ENCODE measurements around the gene ZNF333. TPM values are rescaled to one million over a fixed set of nuclear protein-coding genes. Genes with fewer than 3 reads are reported as not detected.

The ZNF333 gene
- total and polyA plus RNA-seq, 2 of the 4 experiments (the other 2 are of a cell fraction), result 9.8 to 15.1 TPM

GRCh38 chr19:14768001-14768400, 78.2 kb downstream of the ZNF333 start:
- in situ Hi-C loops (cut with MboI; ENCODE audit: low sequenced_read_pairs), result no loop called here
- Histone ChIP-seq H3K9me1 (ENCODE audit: insufficient read depth, low read length) (no peaks in the 10 kb centered on the region), H3K79me1 (ENCODE audit: low read depth in 1 of 2, low read length in 2 of 2) (no peaks in the 10 kb centered on the region), H2AFZ (replicated peaks; ENCODE audit: low read length, poor library complexity) (no peak overlapping the region), H2BK15ac (ENCODE audit: low read depth, low read length) (no peak overlapping the region), H3K9me3 (ENCODE audit: control insufficient read depth, insufficient read depth, low read length) (peaks cover 18% of the 10 kb centered on the region), H3K4ac (ENCODE audit: low read depth, low read length) (no peak overlapping the region), H3K18ac (ENCODE audit: low read depth, low read length) (no peak overlapping the region), H2AK5ac (ENCODE audit: low read depth, low read length) (no peak overlapping the region), H3K56ac (ENCODE audit: extremely low read depth, insufficient read depth, low read length) (no peak overlapping the region), H3K27me3 (ENCODE audit: control insufficient read depth, insufficient read depth, low read length) (no peaks in the 10 kb centered on the region), H3K4me2 (ENCODE audit: low read depth, low read length) (no peak overlapping the region), H3K4me3 (ENCODE audit: insufficient read depth, low read depth, low read length) (no peak overlapping the region), H3K9ac (ENCODE audit: low read depth, low read length) (no peak overlapping the region), H4K91ac (ENCODE audit: insufficient read depth, low read depth, low read length) (no peak overlapping the region), H2BK5ac (ENCODE audit: low read depth, low read length, poor library complexity, severe bottlenecking) (no peak overlapping the region), H3K27ac (ENCODE audit: insufficient read depth, low read length) (no peak overlapping the region), H4K5ac (ENCODE audit: low read depth, low read length) (no peak overlapping the region), H3K4me1 (ENCODE audit: control insufficient read depth, insufficient read depth, low read length) (no peaks in the 10 kb centered on the region), H3K36me3 (ENCODE audit: control insufficient read depth, insufficient read depth, low read length) (no peaks in the 10 kb centered on the region), H2BK120ac (ENCODE audit: low read depth, low read length) (no peak overlapping the region), H3K23ac (ENCODE audit: low read depth, low read length) (no peak overlapping the region), H4K8ac (ENCODE audit: low read depth in 2 of 2, low read length in 2 of 2) (no peak overlapping the region), H4K20me1 (ENCODE audit: insufficient read depth, low read length) (no peaks in the 10 kb centered on the region), H2AK9ac (replicated peaks; ENCODE audit: low read depth, low read length, poor library complexity) (no peak overlapping the region), H3K14ac (replicated peaks; ENCODE audit: low read depth, low read length) (no peak overlapping the region), H2BK20ac (ENCODE audit: low read depth, low read length) (no peak overlapping the region)
- ChIA-PET CTCF (no interaction called here), POLR2A (ENCODE audit: unreplicated experiment) (no interaction called here)
- intact Hi-C loops (cut with micrococcal nuclease), result no loop called here
- no peak for ATAC-seq (ENCODE audit: low read depth)
- WGBS, 2 experiments (ENCODE audit: extremely low coverage in 2 of 2, insufficient read length in 1 of 2), result 100% methylated on average over 1 of the region's 2 CpGs; no CpG with 5 or more reads in 1 of the 2 experiments
- DNase-seq, result no peak
- TF ChIP-seq CHD1 (IDR thresholded peaks at IDR 0.05; ENCODE audit: low read depth, low read length) (no peak), BHLHE40 (IDR thresholded peaks at IDR 0.05; ENCODE audit: low read depth, low read length) (no peak), MAZ (IDR thresholded peaks at IDR 0.05; ENCODE audit: borderline replicate concordance, low read depth, low read length) (no peak), POLR2A (IDR thresholded peaks at IDR 0.05; ENCODE audit: low read depth, low read length) (no peak)
- BruUV-seq (replicated peaks), result no TSS peak
- dilution Hi-C loops (cut with HindIII; ENCODE audit: low sequenced_read_pairs, unreplicated experiment), result no loop called here

All from IMR-90 (cell line).